HG03342 (cell line): ENCODE measurements around the gene KIF16B.
A peak's percentile ranks its signal among the peaks of the same experiment; 100 is the strongest.

Source experiments
- ATAC-seq: cut with Tn5 transposase; IDR thresholded peaks from one replicate; pipeline ENCODE4 v1.9.1; 2021; ENCODE audit warnings: mild to moderate bottlenecking, moderate library complexity; ENCODE audit not compliant: unreplicated experiment

KIF16B gene

GRCh38 chr20:16483024-16483423 lies 90.2 kb downstream of the KIF16B start:
- no peak for ATAC-seq

GRCh38 chr20:16481977-16482376 lies 91.3 kb downstream of the KIF16B start:
- ATAC-seq, result no peak

- ATAC-seq, result no peak
Measured at GRCh38 chr20:16479666-16480065, 93.6 kb downstream of the KIF16B start.

- no peak for ATAC-seq
Measured at GRCh38 chr20:16477632-16478031, 95.6 kb downstream of the KIF16B start.

GRCh38 chr20:16476032-16476431 lies 97.2 kb downstream of the KIF16B start:
- ATAC-seq, result peak; percentile 67

GRCh38 chr20:16475225-16475624 lies 98.0 kb downstream of the KIF16B start:
- ATAC-seq, result no peak

- ATAC-seq, result no peak
Measured at GRCh38 chr20:16474363-16474762, 98.9 kb downstream of the KIF16B start.

GRCh38 chr20:16472045-16472872 lies 101.0 kb downstream of the KIF16B start:
- no peak for ATAC-seq

- ATAC-seq, result no peak
Measured at GRCh38 chr20:16469395-16469905, 103.8 kb downstream of the KIF16B start.

- no peak for ATAC-seq
Measured at GRCh38 chr20:16462711-16463110, 110.5 kb downstream of the KIF16B start.

- no peak for ATAC-seq
Measured at GRCh38 chr20:16459019-16459700, 114.1 kb downstream of the KIF16B start.

GRCh38 chr20:16457514-16457913 lies 115.7 kb downstream of the KIF16B start:
- ATAC-seq, result no peak

GRCh38 chr20:16455324-16455723 lies 117.9 kb downstream of the KIF16B start:
- no peak for ATAC-seq

GRCh38 chr20:16451982-16452381 lies 121.3 kb downstream of the KIF16B start:
- ATAC-seq, result no peak

- no peak for ATAC-seq
Measured at GRCh38 chr20:16451001-16451400, 122.2 kb downstream of the KIF16B start.

GRCh38 chr20:16446991-16447390 lies 126.3 kb downstream of the KIF16B start:
- ATAC-seq, result no peak

GRCh38 chr20:16446246-16446645 lies 127.0 kb downstream of the KIF16B start:
- no peak for ATAC-seq

- ATAC-seq, result no peak
Measured at GRCh38 chr20:16445482-16445881, 127.8 kb downstream of the KIF16B start.

- no peak for ATAC-seq
Measured at GRCh38 chr20:16444057-16444777, 129.0 kb downstream of the KIF16B start.

- ATAC-seq, result no peak
Measured at GRCh38 chr20:16441546-16442164, 131.6 kb downstream of the KIF16B start.

GRCh38 chr20:16440686-16441085 lies 132.6 kb downstream of the KIF16B start:
- no peak for ATAC-seq
